Naive B cell (primary cell): ENCODE data around the gene TIMM44. TPM values are rescaled to one million over a fixed set of nuclear protein-coding genes. Genes with fewer than 3 reads are reported as not detected.
A peak's percentile ranks its signal among the peaks of the same experiment; 100 is the strongest.
"Not testable (repeated sequence)": the region's sequence is repeated elsewhere in the genome, so short reads cannot be mapped to it uniquely, and the experiment has no call there.

Source experiments
- ATAC-seq, 2 donors: fragments of 150-1000 bp; cut with Tn5 transposase; 2 replicates each; pipeline ENCODE4 v1.10.0; 2021; ENCODE audit warnings: low read depth in 2 of 2, mild to moderate bottlenecking in 2 of 2, moderate library complexity in 2 of 2
- DNase-seq: peaks from one replicate; pipeline ENCODE4 v3.0.0; 2022
- H3K27ac Mint-ChIP-seq, 6 donors: one replicate each; pipeline ENCODE4 v1.8.0; 2020 to 2022; ENCODE audit warnings: mild to moderate bottlenecking in 6 of 6, mixed read lengths in 6 of 6, moderate library complexity in 5 of 6, inconsistent platforms in 2 of 6
- H3K27me3 Mint-ChIP-seq, 3 donors: one replicate each; pipeline ENCODE4 v1.8.0; 2021 to 2022; ENCODE audit warnings: mixed read lengths in 3 of 3, mild to moderate bottlenecking in 1 of 3
- H3K36me3 Mint-ChIP-seq, 2 donors: one replicate each; pipeline ENCODE4 v1.8.0; 2020 to 2022; ENCODE audit warnings: mixed read lengths in 2 of 2, inconsistent platforms in 1 of 2, mild to moderate bottlenecking in 1 of 2
- H3K4me1 Mint-ChIP-seq, 3 donors: one replicate each; pipeline ENCODE4 v1.8.0; 2020 to 2022; ENCODE audit warnings: mixed read lengths in 3 of 3, inconsistent platforms in 1 of 3, mild to moderate bottlenecking in 1 of 3, moderate library complexity in 1 of 3
- H3K4me3 Mint-ChIP-seq, 8 donors: one replicate each; pipeline ENCODE4 v1.8.0; 2020 to 2022; ENCODE audit warnings: mild to moderate bottlenecking in 8 of 8, mixed read lengths in 8 of 8, moderate library complexity in 8 of 8, inconsistent platforms in 2 of 8
- H3K9me3 Mint-ChIP-seq, 7 donors: one replicate each; pipeline ENCODE4 v1.8.0; 2020 to 2022; ENCODE audit warnings: mixed read lengths in 7 of 7, mild to moderate bottlenecking in 5 of 7, inconsistent platforms in 2 of 7, moderate library complexity in 1 of 7
- polyA plus RNA-seq, 6 donors: library from polyadenylated mRNA; unstranded; fragments of 300-500 nt; fragmentation: Illumina TruSeq; gene quantifications; one replicate each; pipeline ENCODE4 v1.2.3, GENCODE V29; 2021; ENCODE audit warnings: low read depth in 6 of 6

TIMM44 gene
- polyA plus RNA-seq, 6 donors from 2014 or later, result 7.8 to 21.0 (median 14.1) TPM

- Mint-ChIP-seq H3K36me3 (no peaks in the 10 kb centered on the region), H3K27me3 (peaks cover 4 to 19% (median 15%) of the 10 kb centered on the region in 3 donors), H3K9me3 (no peaks in the 10 kb centered on the region), H3K4me3 (no peak overlapping the region), H3K4me1 (peaks cover 18 to 20% (median 18%) of the 10 kb centered on the region in 3 donors), H3K27ac (no peak overlapping the region)
- DNase-seq (no peak), ATAC-seq (no peak)
Measured at GRCh38 chr19:7899751-7900378, 43.6 kb downstream of the TIMM44 start.

GRCh38 chr19:7898967-7899366, 44.5 kb downstream of the TIMM44 start:
- Mint-ChIP-seq H3K9me3 (no peaks in the 10 kb centered on the region), H3K4me1 (peaks cover 11 to 13% (median 13%) of the 10 kb centered on the region in 3 donors), H3K36me3 (no peaks in the 10 kb centered on the region), H3K27me3 (peaks cover 8 to 28% (median 24%) of the 10 kb centered on the region in 3 donors), H3K27ac (no peak overlapping the region), H3K4me3 (no peak overlapping the region)
- ATAC-seq (no peak), DNase-seq (no peak)

GRCh38 chr19:7897292-7897691, 46.2 kb downstream of the TIMM44 start:
- ATAC-seq (no peak), DNase-seq (no peak)
- peaks cover 8 to 30% (median 27%) of the 10 kb centered on the region in 3 donors for H3K27me3 Mint-ChIP-seq
- no peak overlapping the region for H3K4me3 Mint-ChIP-seq
- peak overlapping the region in 1 of 6 donors; percentile 7 for H3K27ac Mint-ChIP-seq
- H3K9me3 Mint-ChIP-seq, result no peaks in the 10 kb centered on the region
- no peaks in the 10 kb centered on the region for H3K36me3 Mint-ChIP-seq
- H3K4me1 Mint-ChIP-seq, result peaks cover 0 to 3% (median 0%) of the 10 kb centered on the region in 3 donors

GRCh38 chr19:7895565-7895964, 47.9 kb downstream of the TIMM44 start:
- Mint-ChIP-seq H3K9me3 (no peaks in the 10 kb centered on the region), H3K27ac (peak overlapping the region in 1 of 6 donors; percentile 14), H3K36me3 (no peaks in the 10 kb centered on the region), H3K4me3 (no peak overlapping the region), H3K27me3 (peaks cover 12 to 37% (median 35%) of the 10 kb centered on the region in 3 donors), H3K4me1 (no peaks in the 10 kb centered on the region)
- ATAC-seq (no peak), DNase-seq (no peak)

GRCh38 chr19:7894612-7895309, 48.7 kb downstream of the TIMM44 start:
- Mint-ChIP-seq H3K27me3 (peaks cover 16 to 35% (median 34%) of the 10 kb centered on the region in 3 donors), H3K27ac (no peak overlapping the region), H3K4me3 (no peak overlapping the region), H3K4me1 (no peaks in the 10 kb centered on the region), H3K9me3 (no peaks in the 10 kb centered on the region), H3K36me3 (no peaks in the 10 kb centered on the region)
- no peak for ATAC-seq
- no peak for DNase-seq

GRCh38 chr19:7893362-7894101, 49.9 kb downstream of the TIMM44 start:
- H3K36me3 Mint-ChIP-seq, H3K9me3 Mint-ChIP-seq, H3K4me3 Mint-ChIP-seq, ATAC-seq, H3K4me1 Mint-ChIP-seq, DNase-seq, H3K27ac Mint-ChIP-seq: not testable (repeated sequence)
- peaks cover 22 to 43% (median 40%) of the 10 kb centered on the region in 3 donors for H3K27me3 Mint-ChIP-seq

- ATAC-seq, result no peak
- Mint-ChIP-seq H3K27ac (no peak overlapping the region), H3K27me3 (peaks cover 14 to 39% (median 14%) of the 10 kb centered on the region in 3 donors), H3K36me3 (no peaks in the 10 kb centered on the region), H3K4me1 (peaks cover 0 to 4% (median 0%) of the 10 kb centered on the region in 3 donors), H3K4me3 (peak overlapping the region in 1 of 8 donors; percentile 61), H3K9me3 (no peaks in the 10 kb centered on the region)
- DNase-seq, result no peak
Measured at GRCh38 chr19:7888826-7889217, 54.6 kb downstream of the TIMM44 start.

GRCh38 chr19:7888145-7888825, 55.2 kb downstream of the TIMM44 start, which contains the start of gene LRRC8E:
LRRC8E (plus strand) TSS chr19:7888510; CDS start chr19:7895604, 7,094 bp downstream.
- ATAC-seq (peak; percentile 46 to 48), DNase-seq (no peak)
- Mint-ChIP-seq H3K4me3 (peak within 1 kb of the TSS in 1 of 8 donors; percentile 61), H3K36me3 (no peaks in the 10 kb centered on the region), H3K27ac (peak within 1 kb of the TSS in 1 of 6 donors; percentile 72), H3K4me1 (peaks cover 0 to 4% (median 0%) of the 10 kb centered on the region in 3 donors), H3K27me3 (peaks cover 13 to 39% (median 14%) of the 10 kb centered on the region in 3 donors), H3K9me3 (no peaks in the 10 kb centered on the region)

- no peaks in the 10 kb centered on the region for H3K36me3 Mint-ChIP-seq
- H3K27me3 Mint-ChIP-seq, result peaks cover 13 to 39% (median 14%) of the 10 kb centered on the region in 3 donors
- H3K9me3 Mint-ChIP-seq, result no peaks in the 10 kb centered on the region
- no peak overlapping the region for H3K4me3 Mint-ChIP-seq
- no peak for DNase-seq
- peaks cover 0 to 4% (median 0%) of the 10 kb centered on the region in 3 donors for H3K4me1 Mint-ChIP-seq
- no peak for ATAC-seq
- H3K27ac Mint-ChIP-seq, result peak overlapping the region in 1 of 6 donors; percentile 72
Measured at GRCh38 chr19:7887408-7888144, 55.9 kb downstream of the TIMM44 start.

GRCh38 chr19:7885818-7886217, 57.6 kb downstream of the TIMM44 start:
- H3K4me1 Mint-ChIP-seq, result peaks cover 0 to 4% (median 0%) of the 10 kb centered on the region in 3 donors
- H3K27me3 Mint-ChIP-seq, result peaks cover 5 to 31% (median 10%) of the 10 kb centered on the region in 3 donors
- no peaks in the 10 kb centered on the region for H3K36me3 Mint-ChIP-seq
- DNase-seq (no peak), ATAC-seq (no peak)
- peak overlapping the region in 2 of 6 donors; percentile 62 to 63 for H3K27ac Mint-ChIP-seq
- H3K9me3 Mint-ChIP-seq, result peaks cover 0 to 6% (median 0%) of the 10 kb centered on the region in 7 donors
- H3K4me3 Mint-ChIP-seq, result no peak overlapping the region

- Mint-ChIP-seq H3K9me3 (peaks cover 0 to 6% (median 0%) of the 10 kb centered on the region in 7 donors), H3K4me1 (peaks cover 0 to 4% (median 0%) of the 10 kb centered on the region in 3 donors), H3K36me3 (no peaks in the 10 kb centered on the region), H3K4me3 (no peak overlapping the region), H3K27ac (no peak overlapping the region), H3K27me3 (peaks cover 3 to 31% (median 4%) of the 10 kb centered on the region in 3 donors)
- ATAC-seq (no peak), DNase-seq (no peak)
Measured at GRCh38 chr19:7883796-7884570, 59.5 kb downstream of the TIMM44 start.

GRCh38 chr19:7883105-7883504, 60.4 kb downstream of the TIMM44 start:
- no peaks in the 10 kb centered on the region for H3K36me3 Mint-ChIP-seq
- no peak for DNase-seq
- peaks cover 0 to 27% (median 0%) of the 10 kb centered on the region in 3 donors for H3K27me3 Mint-ChIP-seq
- H3K9me3 Mint-ChIP-seq, result peaks cover 0 to 6% (median 0%) of the 10 kb centered on the region in 7 donors
- H3K4me1 Mint-ChIP-seq, result peaks cover 0 to 4% (median 0%) of the 10 kb centered on the region in 3 donors
- no peak overlapping the region for H3K27ac Mint-ChIP-seq
- H3K4me3 Mint-ChIP-seq, result no peak overlapping the region
- ATAC-seq, result no peak
